CD4-positive, alpha-beta T cell treated with Interleukin-4 for 1 hour (primary cell): Measurements from ENCODE around the gene EGR2.
A peak's percentile ranks its signal among the peaks of the same experiment; 100 is the strongest.

Experiments used
- DNase-seq, 2 donors: peaks; one replicate each; pipeline ENCODE4 v3.0.0-alpha.2; 2020 to 2022

EGR2 gene

DNA sequence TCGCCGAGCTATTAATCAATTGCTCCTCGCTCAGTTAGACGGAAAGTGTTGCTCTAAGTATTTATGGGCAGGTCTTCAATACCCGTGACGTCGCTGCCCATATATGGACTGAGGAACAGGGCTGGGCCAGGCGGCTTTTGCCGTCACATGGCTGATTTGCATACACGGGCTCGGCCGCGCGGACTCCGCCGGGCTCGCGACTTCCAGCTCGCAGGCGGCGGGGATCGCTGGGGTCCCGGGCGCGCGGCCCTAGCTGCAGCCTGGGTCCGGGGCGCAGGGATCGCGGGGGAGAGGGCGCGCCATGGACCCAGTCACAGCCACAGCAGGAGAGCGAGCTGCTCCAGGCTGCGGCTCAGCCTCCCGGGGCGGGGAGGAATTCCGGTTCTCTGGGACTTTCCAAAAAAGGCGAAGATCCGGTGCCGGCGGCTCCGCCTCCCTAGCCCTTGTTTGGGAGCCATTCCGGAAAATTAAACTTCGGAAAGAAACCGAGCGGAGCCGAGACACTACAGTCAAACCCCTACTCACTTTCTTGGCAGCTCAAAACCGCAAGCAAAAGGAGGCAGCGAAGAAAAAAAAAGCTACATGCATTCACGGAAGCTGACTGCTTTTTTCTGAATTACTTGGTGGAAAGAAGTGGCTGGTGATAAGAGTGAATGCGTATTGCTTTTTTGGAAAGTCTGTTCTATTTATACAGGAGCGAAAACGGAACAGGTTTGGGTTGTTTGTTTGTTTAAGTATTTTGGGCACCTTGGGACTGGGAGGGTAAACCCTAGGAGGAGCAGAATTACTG is at the start of gene EGR2:
Gene EGR2, minus strand, starts transcription at position 36 of the 790 bp plus-strand sequence. CDS start 337 bp downstream, outside the sequence.
- DNase-seq, result peak; percentile 95 to 97

DNA sequence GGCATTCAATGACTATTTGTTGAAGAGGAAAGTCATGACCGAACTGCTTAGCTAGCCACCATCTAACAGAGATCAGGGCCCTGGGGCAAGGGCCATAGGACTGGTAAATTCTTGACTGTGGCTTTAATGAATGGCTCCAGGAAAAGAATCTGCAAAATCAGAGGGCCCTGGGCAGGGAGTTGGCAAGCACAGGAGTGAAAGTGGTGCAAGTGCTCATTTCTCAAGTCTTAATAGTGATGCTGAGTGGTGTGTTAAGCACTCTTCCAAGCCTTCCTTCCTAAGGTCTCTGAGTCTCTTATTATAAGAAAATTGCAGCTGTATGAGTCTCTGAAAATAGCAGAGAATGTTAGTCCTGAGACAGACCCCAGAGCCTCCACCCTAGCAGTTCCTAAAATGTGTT is 46.3 kb upstream of the EGR2 start:
- DNase-seq, result no peak

DNA sequence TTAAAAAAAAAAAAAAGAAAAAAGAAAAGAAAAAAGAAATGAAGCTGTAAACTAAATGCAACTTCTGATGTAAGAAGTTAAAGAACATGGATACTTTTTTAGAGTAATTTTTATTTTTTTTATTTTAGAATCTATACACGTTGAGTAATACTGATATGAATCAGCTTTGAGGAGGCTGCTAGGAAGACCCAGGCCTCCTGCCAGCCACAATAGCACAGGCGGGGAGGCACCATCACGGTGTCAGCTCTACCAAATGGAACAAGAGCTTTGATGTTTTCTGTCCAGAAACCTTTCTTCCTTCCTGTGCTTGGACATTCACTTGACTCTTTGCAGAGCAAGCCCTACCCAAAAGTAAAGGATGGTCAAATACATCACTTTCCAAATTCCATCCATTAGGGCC is 45.3 kb upstream of the EGR2 start:
- DNase-seq, result no peak

DNA sequence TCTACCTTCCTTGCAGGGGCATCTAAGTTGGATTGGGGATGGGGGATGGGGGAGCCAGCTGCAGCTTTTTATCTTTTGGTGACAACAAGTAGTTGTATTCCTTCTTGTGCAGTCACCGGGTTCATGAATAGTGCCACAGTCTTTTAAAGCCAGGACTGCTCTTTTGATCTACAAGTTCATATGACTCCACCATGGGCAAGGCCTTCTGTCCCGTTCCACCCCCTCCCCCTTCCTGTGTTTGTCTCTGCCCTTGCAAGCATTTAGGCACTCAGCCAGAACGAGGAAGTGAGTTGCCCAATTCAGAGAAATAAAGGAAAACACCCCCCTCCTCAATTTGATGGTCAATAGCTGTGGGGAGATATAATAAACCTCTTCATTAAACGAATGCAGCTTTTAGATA is 44.8 kb upstream of the EGR2 start:
- DNase-seq, result no peak

DNA sequence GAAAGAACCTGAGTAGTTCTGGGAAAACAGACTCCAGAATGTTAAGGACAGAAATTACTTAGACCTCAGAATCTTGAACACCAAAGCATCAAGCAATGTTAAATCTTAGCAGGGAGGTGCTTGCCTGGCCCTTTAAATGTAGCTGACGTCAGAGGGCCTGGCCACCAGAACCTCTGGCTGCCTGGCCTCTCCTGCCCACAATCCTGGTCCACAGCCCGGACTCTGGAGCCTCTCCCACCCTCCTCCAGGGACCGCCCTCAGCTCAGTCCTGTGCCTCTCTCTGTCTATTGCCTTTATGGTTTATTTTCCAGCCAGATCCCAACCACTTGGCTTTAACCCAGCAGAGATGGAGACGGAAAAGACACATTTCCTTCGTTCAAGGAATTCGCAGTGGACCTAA is 42.2 kb upstream of the EGR2 start:
- no peak for DNase-seq

DNA sequence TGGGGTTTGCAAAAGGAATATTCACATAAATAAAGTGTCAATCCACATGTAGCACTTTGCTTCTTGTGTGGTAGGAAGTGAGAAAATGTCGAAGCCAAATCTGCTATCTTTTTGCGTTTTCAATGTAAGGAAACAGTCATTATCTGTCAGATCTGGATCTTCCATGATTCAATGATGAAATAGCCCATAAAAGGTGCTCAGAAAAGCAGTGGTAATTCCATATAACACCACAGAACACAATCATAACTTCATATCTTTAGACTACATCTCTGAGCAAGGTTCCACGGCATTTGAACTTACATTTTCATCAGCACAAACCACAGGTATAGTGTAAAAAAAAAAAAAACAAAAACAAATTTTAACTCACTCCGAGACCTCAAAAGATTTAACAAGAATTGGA is 39.9 kb upstream of the EGR2 start:
- peak in 1 of 2 donors; percentile 43 for DNase-seq

DNA sequence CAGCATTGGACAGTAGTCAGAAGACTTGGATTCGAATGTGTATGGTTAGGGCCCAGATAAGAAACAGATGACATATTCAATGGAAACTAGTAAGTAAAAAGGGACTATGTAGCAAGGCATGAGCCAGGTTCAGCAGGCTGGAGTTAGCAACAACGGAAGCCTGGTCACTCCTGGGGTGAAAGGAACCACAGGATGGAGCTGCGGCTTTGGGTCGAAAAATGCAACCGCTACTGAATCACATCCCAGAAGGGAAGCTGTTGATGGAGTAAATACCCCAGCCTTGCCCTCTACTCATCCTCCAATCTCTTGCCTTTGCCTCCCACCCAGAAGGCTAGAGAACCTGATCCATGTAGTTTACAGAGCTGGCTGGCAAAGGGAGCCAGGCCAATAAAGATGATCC is 37.5 kb upstream of the EGR2 start:
- DNase-seq, result peak; percentile 12 to 16

DNA sequence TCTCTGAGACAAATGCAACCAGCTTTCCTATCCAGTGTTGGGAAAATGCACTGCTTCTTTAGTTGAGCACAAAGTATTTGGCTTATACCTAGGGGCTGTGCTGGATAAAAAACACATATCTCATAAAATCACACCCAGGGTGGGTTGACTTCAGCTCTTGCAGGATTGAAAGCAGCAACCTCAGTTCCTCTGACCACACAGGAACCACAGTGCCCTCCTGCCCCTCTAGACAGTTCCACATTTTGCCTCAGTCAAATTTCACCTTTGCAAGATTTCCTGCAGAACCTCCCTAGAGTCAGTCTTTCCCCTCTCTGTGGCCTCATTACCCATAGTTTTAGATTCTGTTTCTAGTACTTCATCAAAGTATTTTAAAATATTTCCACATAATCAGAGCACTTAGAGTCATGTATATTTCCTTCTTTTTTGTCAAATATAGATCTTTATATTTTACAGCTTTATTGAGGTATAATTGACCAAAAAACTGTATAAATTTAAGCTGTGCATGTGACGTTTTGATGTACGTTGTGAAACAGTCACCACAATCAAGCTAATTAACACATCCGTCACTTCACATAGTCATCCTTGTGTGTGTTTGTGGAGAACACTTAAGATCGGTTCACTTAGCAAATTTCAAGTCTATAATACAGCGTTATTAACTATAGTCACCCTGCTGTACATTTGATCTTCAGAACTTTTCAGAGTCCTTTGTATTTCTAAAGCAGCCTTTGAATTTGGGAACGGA is 37.0 kb upstream of the EGR2 start:
- peak; percentile 14 to 27 for DNase-seq

DNA sequence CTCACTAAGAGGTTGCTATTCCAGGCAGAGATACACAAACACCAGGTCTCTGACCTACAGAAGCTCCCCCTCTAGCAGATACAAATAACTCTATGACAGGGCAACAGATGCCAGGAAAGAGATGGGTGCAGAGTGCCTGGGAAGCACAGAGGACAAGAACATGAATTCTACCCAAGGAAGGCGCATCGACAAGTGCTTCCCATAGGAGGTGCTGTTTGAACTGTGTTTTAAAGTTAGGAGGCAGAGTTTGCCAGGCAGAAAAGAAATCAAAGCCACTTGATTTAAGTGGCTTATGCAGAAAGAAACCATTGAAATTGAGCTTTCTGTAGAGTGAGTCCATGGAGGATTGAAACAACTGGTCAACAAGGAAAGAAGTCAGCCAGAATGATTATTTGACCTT is 35.3 kb upstream of the EGR2 start:
- DNase-seq, result peak in 1 of 2 donors; percentile 17

DNA sequence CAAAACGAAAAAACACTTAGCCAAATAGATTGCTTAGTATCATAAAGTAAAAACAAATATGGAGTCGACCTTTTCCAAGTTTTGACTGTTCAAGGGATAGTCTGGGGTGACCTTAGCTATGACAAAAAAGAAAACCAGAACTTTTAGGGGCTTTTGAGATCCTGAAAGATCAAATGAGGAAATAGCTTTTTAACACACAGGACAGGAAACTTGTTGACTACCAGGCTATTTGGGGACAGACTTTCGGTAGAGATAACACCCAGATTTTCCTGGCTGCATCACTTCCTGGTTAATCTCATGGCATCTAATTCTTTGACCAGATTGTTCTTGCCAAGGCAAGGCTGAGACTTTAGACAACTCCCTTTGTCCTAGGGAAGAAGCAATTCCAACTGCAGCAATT is 34.5 kb upstream of the EGR2 start:
- no peak for DNase-seq

DNA sequence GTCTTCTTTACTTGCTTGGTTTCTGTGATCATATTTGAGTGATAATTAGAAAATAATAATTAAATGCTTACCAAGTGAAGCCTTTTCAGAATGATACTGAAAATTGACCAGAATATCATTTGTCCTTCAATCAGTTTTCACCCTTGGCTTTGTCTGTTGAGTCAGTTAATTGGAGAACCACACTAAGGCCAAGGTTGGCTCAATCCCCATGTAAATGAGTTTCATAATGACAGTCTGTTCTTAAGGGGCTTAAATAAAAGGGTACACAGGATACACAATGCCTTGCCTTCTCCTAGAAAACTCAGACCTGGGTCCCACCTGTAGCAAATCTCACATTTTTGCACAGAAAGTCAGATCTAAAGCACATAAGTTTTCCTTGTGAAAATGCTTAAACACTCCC is 31.3 kb upstream of the EGR2 start:
- no peak for DNase-seq

DNA sequence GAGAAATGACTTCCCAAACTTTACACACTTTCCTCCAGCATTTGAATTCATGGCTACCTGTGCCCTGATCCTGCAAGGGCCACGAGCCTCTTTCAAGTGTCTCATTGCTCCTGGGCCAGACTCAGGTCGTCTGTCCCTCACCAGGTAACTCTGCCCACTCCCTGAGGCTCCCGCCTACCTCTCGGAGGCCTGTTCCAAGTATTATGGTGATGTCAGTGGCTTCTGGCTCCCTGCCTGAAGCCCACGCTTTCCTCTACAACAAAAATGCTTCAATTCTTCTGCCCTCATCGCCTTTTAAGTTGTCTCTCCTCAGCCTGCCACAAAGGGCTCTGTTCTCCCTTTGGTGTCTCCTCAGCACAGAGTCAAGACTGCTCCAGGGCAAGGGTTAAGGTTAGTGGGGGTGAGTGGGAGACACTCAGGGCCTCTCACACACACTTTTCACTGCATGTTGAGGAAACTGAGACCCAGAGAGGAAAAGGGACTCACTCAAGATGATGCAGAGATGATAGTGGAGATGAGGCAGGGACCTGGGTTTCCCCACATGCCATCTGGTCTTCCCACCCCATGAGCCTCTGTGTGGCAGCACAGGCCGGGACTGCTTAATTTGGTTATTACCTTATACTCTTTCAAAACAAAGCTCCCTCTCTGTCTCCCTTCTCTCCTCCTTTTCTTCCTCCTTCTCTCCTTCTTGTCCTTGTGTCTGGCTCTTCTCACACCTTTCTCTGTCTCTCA is 28.3 kb upstream of the EGR2 start:
- DNase-seq, result no peak

DNA sequence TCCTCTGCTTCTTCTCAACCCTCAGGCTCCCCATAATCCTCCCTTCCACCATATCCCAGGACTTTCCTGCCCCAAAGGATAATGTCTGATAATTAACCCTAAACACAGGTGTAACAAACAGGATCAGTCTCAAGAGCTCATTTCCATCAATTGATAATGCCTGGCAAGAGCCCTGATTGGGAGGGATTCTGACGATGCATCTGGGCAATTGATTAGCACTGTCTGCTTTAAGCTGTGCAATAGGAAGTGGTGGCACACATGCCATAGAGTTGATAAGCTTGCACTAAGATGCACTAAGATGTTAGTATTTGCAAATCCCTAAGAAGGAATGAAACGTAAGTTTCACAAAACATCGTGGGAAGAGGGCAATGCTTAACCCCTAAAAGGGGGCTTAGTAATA is 27.4 kb upstream of the EGR2 start:
- DNase-seq, result no peak

DNA sequence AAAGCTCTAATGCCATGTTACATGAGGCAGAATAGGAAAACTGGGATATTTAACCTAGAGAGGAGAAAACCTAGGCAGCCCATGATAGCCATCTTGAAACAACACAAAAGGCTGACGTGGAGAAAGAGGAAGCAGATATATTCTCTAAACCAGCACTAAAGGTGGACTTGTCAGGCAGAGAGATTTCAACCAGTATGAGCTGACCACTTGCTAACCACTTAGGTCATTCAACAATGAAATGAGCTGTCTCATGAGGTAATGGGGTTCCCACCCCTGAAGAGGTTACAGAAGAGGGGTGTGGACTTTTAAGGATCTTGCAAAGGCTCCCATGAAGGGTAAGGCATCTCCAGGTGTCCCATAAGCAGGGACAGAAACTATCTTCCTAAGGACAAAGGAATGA is 26.8 kb upstream of the EGR2 start:
- no peak for DNase-seq

DNA sequence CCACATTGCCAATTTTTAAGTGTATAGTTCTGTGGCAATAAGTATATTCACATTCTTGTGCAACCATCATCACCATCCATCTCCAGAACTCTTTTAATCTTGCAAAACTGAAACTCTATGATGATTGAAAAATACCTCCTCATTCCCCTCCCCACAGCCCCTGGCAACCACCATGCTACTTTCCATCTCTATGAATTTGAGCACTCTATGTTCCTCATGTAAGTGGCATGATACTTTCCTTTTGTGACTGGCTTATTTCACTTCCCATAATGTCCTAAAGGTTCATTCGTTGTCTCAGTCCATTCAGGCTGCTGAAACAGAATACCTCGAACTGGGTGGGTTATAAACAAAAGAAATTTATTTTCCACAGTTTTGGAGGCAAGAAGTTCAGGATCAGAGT is 23.4 kb upstream of the EGR2 start:
- no peak for DNase-seq

DNA sequence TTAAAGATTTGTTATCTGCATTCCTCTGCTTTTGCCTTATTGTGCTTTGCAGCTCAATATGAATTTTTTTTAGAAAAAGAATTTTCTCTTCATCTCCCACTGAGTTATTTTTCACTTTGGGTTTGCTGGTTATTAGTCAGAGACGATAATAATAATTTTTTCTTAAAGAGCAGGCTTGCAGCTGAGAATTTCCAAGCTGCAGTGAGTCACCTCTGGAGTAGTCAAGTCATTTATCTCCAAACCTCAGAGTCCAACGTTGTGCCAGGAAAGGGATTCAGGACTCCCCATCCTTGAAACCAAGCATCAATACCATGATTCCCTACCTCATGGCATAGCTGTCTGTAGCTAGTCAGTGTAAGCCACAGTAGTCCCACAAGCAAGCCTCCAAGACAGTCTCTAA is 15.2 kb upstream of the EGR2 start:
- DNase-seq, result no peak

DNA sequence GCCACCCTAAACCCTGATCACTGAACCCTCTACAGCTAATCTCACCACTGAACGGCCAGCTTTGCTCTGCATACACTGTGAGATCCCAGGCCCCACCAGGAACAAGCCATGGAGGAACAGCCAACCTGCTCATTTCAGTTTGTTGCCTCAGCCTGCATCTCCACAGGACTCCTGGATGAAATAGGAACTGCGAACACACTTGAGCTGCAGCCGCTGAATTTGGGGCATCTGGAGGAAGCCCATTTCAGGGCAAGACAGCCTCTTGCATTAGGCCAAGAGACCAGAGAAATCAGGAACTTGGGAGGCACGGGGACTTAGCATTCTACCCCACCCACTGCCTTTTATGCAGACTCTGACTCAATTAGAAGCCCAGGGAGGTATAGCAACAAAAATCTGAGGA is 14.5 kb upstream of the EGR2 start:
- DNase-seq, result no peak

DNA sequence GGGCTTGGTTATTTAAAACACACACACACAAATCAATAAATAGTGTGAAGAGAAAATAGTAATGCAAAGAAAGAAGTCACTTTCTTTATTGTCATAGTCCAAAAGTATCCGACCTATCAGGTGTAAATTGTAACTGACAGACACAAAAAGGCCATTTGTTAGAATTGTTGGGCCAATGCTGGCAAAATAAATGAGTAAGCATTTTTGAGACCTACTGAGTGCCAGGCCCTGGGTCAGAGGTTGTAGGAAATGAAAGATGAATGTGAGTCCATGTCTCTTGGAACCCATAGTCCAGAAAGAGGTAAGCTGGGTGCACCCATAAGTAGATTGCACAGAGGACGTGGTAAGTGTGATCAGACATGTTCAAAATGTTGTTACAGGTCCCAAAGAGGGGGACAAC is 13.5 kb upstream of the EGR2 start:
- no peak for DNase-seq

DNA sequence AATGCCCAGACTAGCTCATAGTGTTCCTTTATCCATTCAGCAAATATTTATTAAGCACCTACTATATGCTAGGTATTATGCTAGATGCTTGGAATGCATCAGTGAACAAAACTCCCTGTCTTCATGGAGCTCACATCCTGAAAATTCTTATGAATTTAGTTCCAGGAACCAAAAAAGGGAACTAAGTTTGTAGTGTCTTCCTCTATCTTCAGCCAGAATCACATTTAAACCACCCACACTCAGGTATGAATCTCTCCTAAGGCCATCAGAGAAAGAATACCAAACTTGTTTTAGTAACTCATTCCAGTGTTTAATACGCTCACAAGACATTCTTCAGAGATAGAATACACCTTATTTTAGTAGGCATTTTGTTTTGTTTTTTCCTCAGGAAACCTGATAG is 10.1 kb upstream of the EGR2 start:
- no peak for DNase-seq

DNA sequence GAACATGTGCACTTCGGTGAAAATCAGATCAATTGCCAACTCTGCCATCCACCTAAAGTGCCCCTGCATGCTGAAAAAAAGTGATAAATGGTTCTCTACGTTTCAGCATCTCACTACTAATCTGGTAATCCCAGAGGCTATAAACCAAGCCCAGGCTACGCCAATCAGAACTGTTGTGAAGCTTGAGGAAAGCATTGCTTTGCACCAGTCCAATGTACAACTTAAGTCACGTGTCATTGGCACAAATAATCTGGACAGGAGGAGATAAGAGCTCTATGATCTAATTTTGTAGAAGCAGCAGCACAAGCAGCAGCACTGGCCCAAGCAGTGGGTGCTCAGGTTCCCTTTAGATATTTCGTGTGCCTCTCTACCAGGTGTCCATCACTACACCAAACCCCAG is 4.4 kb upstream of the EGR2 start:
- DNase-seq, result no peak

DNA sequence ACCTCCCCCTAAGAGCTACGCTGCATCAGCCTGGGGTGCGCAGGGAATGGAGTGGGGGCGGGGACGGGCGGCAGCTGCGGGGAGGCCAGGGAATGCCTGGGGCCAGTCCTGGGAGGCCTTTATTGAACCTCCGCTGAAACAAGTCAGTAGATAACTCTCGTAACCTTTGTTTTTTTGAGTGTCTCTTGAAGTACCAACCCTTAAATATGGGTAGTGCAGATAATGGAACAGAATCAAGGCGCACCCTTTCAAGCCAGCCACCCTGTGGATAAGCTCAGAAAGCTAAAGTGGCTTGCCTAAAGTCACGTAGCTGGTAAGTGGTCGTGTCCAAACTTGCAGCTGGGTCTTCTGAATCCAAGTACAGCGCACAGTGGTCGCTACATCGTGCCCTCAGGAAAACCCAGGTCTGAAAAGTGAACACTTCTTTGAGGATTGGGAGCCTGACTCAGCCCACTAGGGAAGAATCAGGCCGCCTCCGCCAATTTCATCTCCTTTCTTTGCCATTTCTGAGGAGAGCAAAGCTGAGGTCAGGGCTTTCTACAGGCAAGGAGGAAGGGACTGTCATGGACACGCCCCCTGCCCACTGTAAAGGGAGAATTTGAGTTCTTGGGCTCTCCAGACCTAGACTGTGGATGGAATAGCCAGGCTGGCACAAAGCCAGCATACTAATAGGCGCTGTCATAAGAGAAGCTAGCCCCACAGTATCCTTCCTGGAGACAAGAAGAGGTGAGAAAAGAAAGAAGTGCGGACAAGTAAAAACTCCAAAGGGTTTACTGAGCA is 3.2 kb upstream of the EGR2 start:
- no peak for DNase-seq

DNA sequence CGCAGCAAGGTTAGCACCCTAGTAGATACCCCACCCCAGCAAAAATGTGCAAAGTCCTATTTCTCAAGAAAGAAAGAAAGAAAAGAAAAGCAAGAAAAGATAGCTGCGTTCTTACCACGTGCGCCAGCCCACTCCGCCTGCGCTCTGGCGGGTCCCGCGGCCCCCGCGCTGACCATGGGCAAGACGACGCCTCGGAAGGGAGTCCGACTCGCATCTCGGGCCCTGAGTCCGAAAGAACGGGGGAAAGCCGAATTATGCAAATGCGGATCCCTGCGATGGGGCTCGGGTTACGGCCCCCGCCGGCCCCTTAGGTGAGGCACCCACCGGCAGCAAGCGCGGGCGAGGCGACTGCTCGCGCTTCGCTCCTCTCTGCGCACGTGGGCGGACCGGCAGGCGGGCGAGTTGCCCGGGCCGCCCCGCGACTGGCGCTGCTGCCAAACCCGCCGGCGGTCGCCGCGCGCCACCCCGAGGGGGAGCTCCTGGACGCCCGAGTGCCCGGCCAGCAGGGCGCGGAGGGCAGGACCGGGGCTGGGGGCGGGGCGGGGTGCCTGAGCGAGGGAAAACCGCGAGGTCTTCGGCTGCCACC is 2.4 kb upstream of the EGR2 start:
- peak; percentile 37 to 53 for DNase-seq
